ENCODE measurements around the gene TCF7L2.

TCF7L2 gene

GRCh38 chr10:113000442-113000841 lies 50.4 kb downstream of the TCF7L2 start:
- no peak for DNase-seq

GRCh38 chr10:113000876-113001598 lies 51.0 kb downstream of the TCF7L2 start:
- no peak for DNase-seq

GRCh38 chr10:113001599-113002448 lies 51.8 kb downstream of the TCF7L2 start:
- no peak for DNase-seq

GRCh38 chr10:113002449-113002777 lies 52.4 kb downstream of the TCF7L2 start:
- no peak for DNase-seq

- DNase-seq, result no peak
These were observed 53.0 kb downstream of the TCF7L2 start for GRCh38 chr10:113003052-113003451.

- DNase-seq, result no peak
These were observed 54.1 kb downstream of the TCF7L2 start for GRCh38 chr10:113004069-113004618.

- no peak for DNase-seq
These were observed 55.3 kb downstream of the TCF7L2 start for GRCh38 chr10:113005380-113005779.

GRCh38 chr10:113006656-113007342 lies 56.8 kb downstream of the TCF7L2 start:
- DNase-seq, result no peak

- no peak for DNase-seq
These were observed 57.3 kb downstream of the TCF7L2 start for GRCh38 chr10:113007343-113007771.

GRCh38 chr10:113007821-113008220 lies 57.8 kb downstream of the TCF7L2 start:
- no peak for DNase-seq

- DNase-seq, result no peak
These were observed 61.7 kb downstream of the TCF7L2 start for GRCh38 chr10:113011592-113012374.

- DNase-seq, result no peak
These were observed 65.2 kb downstream of the TCF7L2 start for GRCh38 chr10:113015201-113015600.

- DNase-seq, result no peak
These were observed 67.3 kb downstream of the TCF7L2 start for GRCh38 chr10:113017376-113017775.

- DNase-seq, result no peak
These were observed 68.0 kb downstream of the TCF7L2 start for GRCh38 chr10:113018034-113018433.

- no peak for DNase-seq
These were observed 69.0 kb downstream of the TCF7L2 start for GRCh38 chr10:113019096-113019495.

- no peak for DNase-seq
These were observed 69.8 kb downstream of the TCF7L2 start for GRCh38 chr10:113019692-113020474.

- DNase-seq, result no peak
These were observed 70.4 kb downstream of the TCF7L2 start for GRCh38 chr10:113020475-113020753.

GRCh38 chr10:113020838-113021237 lies 70.8 kb downstream of the TCF7L2 start:
- no peak for DNase-seq

- DNase-seq, result no peak
These were observed 71.4 kb downstream of the TCF7L2 start for GRCh38 chr10:113021268-113022040.

GRCh38 chr10:113022265-113022664 lies 72.2 kb downstream of the TCF7L2 start:
- no peak for DNase-seq

- DNase-seq, result no peak
These were observed 73.0 kb downstream of the TCF7L2 start for GRCh38 chr10:113023017-113023416.

Measured in activated CD8-positive, alpha-beta memory T cell treated with anti-CD3 and anti-CD28 coated beads, Interleukin-2, amount 50 U/mL, for 48 hours (primary cell).